Esophagus muscularis mucosa (tissue), 4 donors: ENCODE measurements around the gene G3BP2.

Experiments used
- CTCF ChIP-seq, 3 experiments: fragments of 200-600 bp in 2 of 3; fragments of 450-650 bp in 1 of 3; sonication (generic) in 2 of 3; IDR thresholded peaks; one replicate each; pipeline ENCODE4 v1.5.1; 2017 to 2019; ENCODE audit warnings: antibody characterized with exemption in 3 of 3, mild to moderate bottlenecking in 2 of 3, moderate library complexity in 1 of 3
- EP300 ChIP-seq: sonication (generic); formaldehyde crosslinking; IDR thresholded peaks from one replicate; pipeline ENCODE4 v1.6.1; 2017; ENCODE audit warnings: antibody characterized with exemption
- POLR2A ChIP-seq: fragments of 450-650 bp; IDR thresholded peaks from one replicate; pipeline ENCODE4 v1.6.1; 2017; ENCODE audit warnings: antibody characterized with exemption, moderate library complexity, mild to moderate bottlenecking, low read depth
- POLR2AphosphoS5 ChIP-seq, 2 donors: sonication (generic); formaldehyde crosslinking; IDR thresholded peaks; one replicate each; pipeline ENCODE4 v1.6.1; 2017; ENCODE audit warnings: antibody characterized with exemption in 2 of 2

- TF ChIP-seq CTCF (IDR thresholded peaks at IDR 0.05) (no peak), EP300 (no peak), POLR2A (no peak), POLR2AphosphoS5 (IDR thresholded peaks at IDR 0.05) (no peak)
Measured at GRCh38 chr4:75668596-75668995, 4.6 kb downstream of the G3BP2 start.
